OCI-LY3 (cell line): ENCODE results near the gene GAA.

Source experiments
- H2AFZ ChIP-seq: fragments of 200-600, 300-600 bp; shearing (Covaris generic); 2 replicates; pipeline ENCODE4 v1.6.0; 2014; ENCODE audit warnings: antibody characterized with exemption, low read depth, low read length
- H3K27ac ChIP-seq: fragments of 200-600, 300-600 bp; sonication (generic); 2 replicates; pipeline ENCODE4 v1.5.1; 2014; ENCODE audit warnings: mild to moderate bottlenecking, low read length, moderate library complexity, mixed read lengths
- H3K27me3 ChIP-seq: fragments of 200-600, 300-600 bp; sonication (generic); 2 replicates; pipeline ENCODE4 v1.6.1; 2014; ENCODE audit warnings: low read depth, low read length, mixed read lengths
- H3K36me3 ChIP-seq: fragments of 200-600, 300-600 bp; sonication (generic); replicated peaks from 2 replicates; pipeline ENCODE3; 2014; ENCODE audit warnings: low read depth, low read length, mixed read lengths
- H3K4me1 ChIP-seq: fragments of 300-600, 200-600 bp; sonication (generic); 2 replicates; pipeline ENCODE4 v1.6.1; 2014; ENCODE audit warnings: low read length, mixed read lengths
- H3K4me2 ChIP-seq: fragments of 200-600, 300-600 bp; sonication (generic); 2 replicates; pipeline ENCODE4 v1.6.1; 2014; ENCODE audit warnings: low read length, mixed read lengths
- H3K4me3 ChIP-seq: fragments of 300-600, 200-600 bp; sonication (generic); 2 replicates; pipeline ENCODE4 v1.5.1; 2014; ENCODE audit warnings: antibody characterized with exemption, mild to moderate bottlenecking, low read length, moderate library complexity
- H3K79me2 ChIP-seq: fragments of 300-600, 200-600 bp; shearing (Covaris generic); 2 replicates; pipeline ENCODE4 v1.6.1; 2014; ENCODE audit warnings: mild to moderate bottlenecking, low read length, mixed read lengths
- H3K9ac ChIP-seq: fragments of 300-600, 200-600 bp; shearing (Covaris generic); 2 replicates; pipeline ENCODE4 v1.6.0; 2014; ENCODE audit warnings: mild to moderate bottlenecking, low read length, moderate library complexity
- H3K9me3 ChIP-seq: fragments of 200-600, 300-600 bp; shearing (Covaris generic); 2 replicates; pipeline ENCODE4 v1.6.1; 2014; ENCODE audit warnings: low read length, mixed read lengths; ENCODE audit not compliant: insufficient read depth
- H4K20me1 ChIP-seq: fragments of 200-600, 300-600 bp; sonication (generic); 2 replicates; pipeline ENCODE4 v1.6.1; 2016; ENCODE audit warnings: low read length, mixed read lengths; ENCODE audit not compliant: insufficient read depth
- EZH2phosphoT487 ChIP-seq: fragments of 200-600 bp; shearing (Covaris generic); IDR thresholded peaks from 2 replicates; pipeline ENCODE4 v1.6.1; 2018; ENCODE audit warnings: antibody characterized with exemption, mixed run types, low read depth
- TF ChIP-seq, protein P1 (sequence below): fragments of 200-600, 300-600 bp; sonication (generic); IDR thresholded peaks from 2 replicates; pipeline ENCODE4 v1.5.1; 2014; ENCODE audit warnings: antibody characterized with exemption, low read length, low read depth

GAA gene

GRCh38 chr17:80132906-80133625, 31.7 kb downstream of the GAA start:
- H3K27me3 ChIP-seq, result no peaks in the 10 kb centered on the region
- no peak overlapping the region for H3K9ac ChIP-seq
- H4K20me1 ChIP-seq, result no peaks in the 10 kb centered on the region
- TF ChIP-seq, protein P1, sequence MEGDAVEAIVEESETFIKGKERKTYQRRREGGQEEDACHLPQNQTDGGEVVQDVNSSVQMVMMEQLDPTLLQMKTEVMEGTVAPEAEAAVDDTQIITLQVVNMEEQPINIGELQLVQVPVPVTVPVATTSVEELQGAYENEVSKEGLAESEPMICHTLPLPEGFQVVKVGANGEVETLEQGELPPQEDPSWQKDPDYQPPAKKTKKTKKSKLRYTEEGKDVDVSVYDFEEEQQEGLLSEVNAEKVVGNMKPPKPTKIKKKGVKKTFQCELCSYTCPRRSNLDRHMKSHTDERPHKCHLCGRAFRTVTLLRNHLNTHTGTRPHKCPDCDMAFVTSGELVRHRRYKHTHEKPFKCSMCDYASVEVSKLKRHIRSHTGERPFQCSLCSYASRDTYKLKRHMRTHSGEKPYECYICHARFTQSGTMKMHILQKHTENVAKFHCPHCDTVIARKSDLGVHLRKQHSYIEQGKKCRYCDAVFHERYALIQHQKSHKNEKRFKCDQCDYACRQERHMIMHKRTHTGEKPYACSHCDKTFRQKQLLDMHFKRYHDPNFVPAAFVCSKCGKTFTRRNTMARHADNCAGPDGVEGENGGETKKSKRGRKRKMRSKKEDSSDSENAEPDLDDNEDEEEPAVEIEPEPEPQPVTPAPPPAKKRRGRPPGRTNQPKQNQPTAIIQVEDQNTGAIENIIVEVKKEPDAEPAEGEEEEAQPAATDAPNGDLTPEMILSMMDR, result no peak
- TF ChIP-seq EZH2phosphoT487, result no peak
- no peak overlapping the region for H2AFZ ChIP-seq
- no peak overlapping the region for H3K4me3 ChIP-seq
- no peaks in the 10 kb centered on the region for H3K79me2 ChIP-seq
- H3K27ac ChIP-seq, result no peak overlapping the region
- no peak overlapping the region for H3K4me2 ChIP-seq
- peaks cover 45% of the 10 kb centered on the region for H3K36me3 ChIP-seq
- H3K4me1 ChIP-seq, result no peaks in the 10 kb centered on the region
- no peaks in the 10 kb centered on the region for H3K9me3 ChIP-seq

DNA sequence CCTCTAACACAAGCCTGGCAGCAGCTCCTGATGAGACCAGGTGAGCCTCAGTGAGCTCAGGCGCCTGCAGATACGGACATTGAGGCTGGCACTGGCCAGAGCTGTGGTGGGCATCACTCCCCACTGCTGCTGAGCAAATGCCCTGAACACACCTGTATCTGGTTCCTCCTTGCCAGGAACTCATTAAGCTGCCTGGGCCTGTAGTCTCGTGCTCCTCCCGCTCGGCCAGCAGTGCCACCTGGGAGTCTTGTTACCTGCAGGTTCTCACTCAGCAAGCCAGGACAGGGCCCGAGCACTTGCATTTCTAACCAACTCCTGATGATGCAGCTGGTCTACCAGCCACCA, 32.2 kb downstream of the GAA start:
- H3K36me3 ChIP-seq, result peaks cover 50% of the 10 kb centered on the region

DNA sequence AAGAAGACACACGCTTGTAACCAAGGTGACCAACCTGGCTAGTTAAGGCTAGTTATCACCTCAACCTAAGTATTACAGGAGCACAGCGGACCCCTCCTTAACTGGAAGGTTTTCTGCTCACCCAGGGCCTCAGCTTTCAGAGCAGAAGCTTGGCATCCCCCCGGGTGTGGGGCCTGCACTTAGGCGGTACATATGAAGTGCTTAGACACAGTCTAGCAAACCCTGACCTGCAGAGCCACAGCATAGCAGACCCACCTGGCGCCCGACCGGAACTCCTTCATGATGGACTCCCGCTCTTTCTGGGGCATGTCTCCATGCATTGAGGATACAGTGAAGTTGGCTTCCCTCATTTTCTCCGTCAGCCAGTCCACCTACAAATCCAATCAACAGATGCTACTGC, 35.8 kb downstream of the GAA start:
- peaks cover 5% of the 10 kb centered on the region for H3K79me2 ChIP-seq

More for the DNA sequence above, 32.2 kb downstream of the GAA start:
- no peak overlapping the region for H3K4me2 ChIP-seq
- no peak for TF ChIP-seq EZH2phosphoT487
- TF ChIP-seq, protein P1, result no peak
- H4K20me1 ChIP-seq, result no peaks in the 10 kb centered on the region
- H3K27ac ChIP-seq, result no peak overlapping the region
- H3K9ac ChIP-seq, result no peak overlapping the region
- no peaks in the 10 kb centered on the region for H3K79me2 ChIP-seq
- H3K4me1 ChIP-seq, result no peaks in the 10 kb centered on the region
- no peaks in the 10 kb centered on the region for H3K27me3 ChIP-seq
- H3K4me3 ChIP-seq, result no peak overlapping the region
- H3K9me3 ChIP-seq, result no peaks in the 10 kb centered on the region
- H2AFZ ChIP-seq, result no peak overlapping the region

GRCh38 chr17:80138856-80139426, 37.6 kb downstream of the GAA start:
- no peaks in the 10 kb centered on the region; the same call in 1 of the 2 replicates for H3K4me1 ChIP-seq
- H3K27me3 ChIP-seq, result no peaks in the 10 kb centered on the region
- TF ChIP-seq, protein P1, result no peak
- no peak for TF ChIP-seq EZH2phosphoT487
- no peak overlapping the region for H3K27ac ChIP-seq
- no peaks in the 10 kb centered on the region for H3K9me3 ChIP-seq
- H3K9ac ChIP-seq, result no peak overlapping the region
- no peak overlapping the region for H2AFZ ChIP-seq
- peaks cover 74% of the 10 kb centered on the region for H3K36me3 ChIP-seq
- no peak overlapping the region for H3K4me2 ChIP-seq
- H3K4me3 ChIP-seq, result no peak overlapping the region
- no peaks in the 10 kb centered on the region for H4K20me1 ChIP-seq
- peaks cover 22% of the 10 kb centered on the region for H3K79me2 ChIP-seq

More for the DNA sequence above, 35.8 kb downstream of the GAA start:
- Histone ChIP-seq H3K27ac (no peak overlapping the region), H3K36me3 (peaks cover 74% of the 10 kb centered on the region), H3K9ac (no peak overlapping the region), H4K20me1 (no peaks in the 10 kb centered on the region), H3K27me3 (no peaks in the 10 kb centered on the region), H3K9me3 (no peaks in the 10 kb centered on the region), H2AFZ (no peak overlapping the region), H3K4me3 (no peak overlapping the region), H3K4me1 (no peaks in the 10 kb centered on the region), H3K4me2 (no peak overlapping the region)
- no peak for TF ChIP-seq EZH2phosphoT487
- TF ChIP-seq, protein P1, result no peak
